ENCODE measurements around the gene KLHL21.

Gene KLHL21

DNA sequence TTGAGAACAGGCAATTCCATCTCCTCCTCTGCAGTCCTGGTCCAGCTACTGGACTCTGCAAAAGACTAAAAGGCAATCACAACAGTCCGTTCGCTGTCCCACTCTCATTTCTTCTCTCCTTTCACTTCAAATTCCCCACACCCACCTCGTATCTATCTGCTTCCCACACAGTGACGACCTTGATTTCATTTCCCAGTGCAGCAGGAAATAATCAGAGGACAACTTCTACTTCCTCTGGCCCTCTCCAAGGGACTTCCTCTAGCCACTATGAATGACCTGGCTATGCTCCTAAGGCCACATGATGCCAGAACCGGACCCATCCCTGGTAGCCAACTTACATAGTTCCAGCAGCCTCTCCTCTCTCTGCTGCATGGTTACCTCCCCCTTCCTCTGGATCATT lies 56.3 kb downstream of the KLHL21 start:
- DNase-seq = no peak

DNA sequence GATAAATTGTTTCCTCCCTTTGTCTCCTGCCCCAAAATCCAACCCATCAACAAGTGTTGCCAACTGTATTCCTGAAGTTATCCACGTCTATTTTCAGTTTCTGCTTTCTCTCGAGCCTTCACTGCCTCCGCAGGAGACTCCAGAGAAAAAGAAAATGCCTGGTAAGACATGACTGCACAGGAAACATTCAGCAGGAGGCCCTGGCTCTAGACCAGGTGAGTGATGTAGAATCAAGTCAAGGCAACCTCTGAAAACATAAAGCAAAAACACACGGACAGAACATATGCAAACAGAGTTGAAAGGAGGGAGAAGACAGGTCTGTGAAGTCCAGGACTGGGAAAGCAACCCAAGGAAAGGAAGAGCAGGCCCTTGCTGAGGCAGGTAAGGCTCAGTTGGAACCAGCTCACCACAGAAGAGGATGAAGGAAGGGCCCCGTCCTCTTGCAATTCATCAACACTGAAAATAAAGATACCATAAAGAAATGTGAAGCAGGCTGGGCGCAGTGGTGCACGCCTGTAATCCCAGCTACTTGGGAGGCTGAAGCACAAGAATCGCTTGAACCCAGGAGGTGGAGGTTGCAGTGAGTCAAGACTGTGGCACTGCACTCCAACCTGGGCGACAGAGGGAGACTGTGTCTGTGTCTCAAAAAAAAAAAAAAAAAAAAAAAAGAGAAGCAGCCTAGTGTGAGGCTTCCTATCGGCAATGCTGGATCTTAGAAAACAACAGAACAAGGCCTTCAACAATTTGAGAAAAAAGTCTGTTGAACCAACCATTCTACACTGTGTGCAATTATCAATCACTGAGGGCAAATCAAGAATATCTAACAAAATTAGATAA lies 57.2 kb downstream of the KLHL21 start:
- DNase-seq = no peak

DNA sequence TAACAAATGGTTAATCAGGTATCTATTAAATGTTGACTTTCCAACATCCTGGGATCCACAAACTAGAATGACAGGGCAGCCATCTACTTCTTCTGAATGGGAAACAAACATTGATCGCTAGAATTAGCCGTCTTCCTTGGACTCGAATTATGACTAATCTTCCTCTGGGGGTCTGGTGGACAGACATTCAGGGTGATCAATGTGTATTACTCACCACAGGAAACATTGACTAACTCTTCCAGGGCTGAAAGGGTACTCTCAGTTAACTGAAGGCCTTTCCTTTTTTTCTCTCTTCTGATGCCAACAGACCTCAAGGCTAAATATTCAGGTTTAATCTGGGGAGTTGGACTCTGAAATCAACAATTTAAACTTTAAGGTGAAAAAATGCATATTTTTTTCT lies 57.8 kb downstream of the KLHL21 start:
- DNase-seq = no peak
